GM18519 (cell line): ENCODE results near the gene CHKB.
"Not testable (repeated sequence)": the region's sequence is repeated elsewhere in the genome, so short reads cannot be mapped to it uniquely, and the experiment has no call there.

Experiments
- ATAC-seq: cut with Tn5 transposase; IDR thresholded peaks from one replicate; pipeline ENCODE4 v1.9.1; 2021; ENCODE audit warnings: mild to moderate bottlenecking, moderate library complexity; ENCODE audit not compliant: unreplicated experiment, low FRiP score

The CHKB gene

GRCh38 chr22:50612528-50613221, 30.0 kb upstream of the CHKB start:
- no peak for ATAC-seq

- no peak for ATAC-seq
Observed at GRCh38 chr22:50612168-50612527, 29.5 kb upstream of the CHKB start.

- ATAC-seq, result no peak
Observed at GRCh38 chr22:50611341-50612060, 28.9 kb upstream of the CHKB start.

- ATAC-seq, result no peak
Observed at GRCh38 chr22:50610581-50610980, 27.9 kb upstream of the CHKB start.

GRCh38 chr22:50610041-50610451, 27.4 kb upstream of the CHKB start:
- ATAC-seq, result no peak

- no peak for ATAC-seq
Observed at GRCh38 chr22:50609599-50609998, 26.9 kb upstream of the CHKB start.

- ATAC-seq, result no peak
Observed at GRCh38 chr22:50608996-50609395, 26.3 kb upstream of the CHKB start.

GRCh38 chr22:50608058-50608840, 25.6 kb upstream of the CHKB start:
- ATAC-seq, result not testable (repeated sequence)

- ATAC-seq, result no peak
Observed at GRCh38 chr22:50607659-50608020, 25.0 kb upstream of the CHKB start.

GRCh38 chr22:50606946-50607658, 24.5 kb upstream of the CHKB start:
- ATAC-seq, result no peak

- ATAC-seq, result no peak
Observed at GRCh38 chr22:50606165-50606945, 23.7 kb upstream of the CHKB start.

- ATAC-seq, result no peak
Observed at GRCh38 chr22:50605613-50606074, 23.0 kb upstream of the CHKB start.

GRCh38 chr22:50605002-50605612, 22.5 kb upstream of the CHKB start:
- ATAC-seq, result no peak

GRCh38 chr22:50604256-50605001, 21.8 kb upstream of the CHKB start:
- no peak for ATAC-seq

GRCh38 chr22:50603511-50604255, 21.0 kb upstream of the CHKB start:
- ATAC-seq, result no peak

- no peak for ATAC-seq
Observed at GRCh38 chr22:50602338-50602700, 19.7 kb upstream of the CHKB start.

- no peak for ATAC-seq
Observed at GRCh38 chr22:50601669-50602337, 19.2 kb upstream of the CHKB start.
